Right renal cortex interstitium (tissue), 3 donors: Measurements from ENCODE around the gene SIPA1L3. TPM values are rescaled to one million over a fixed set of nuclear protein-coding genes. Genes with fewer than 3 reads are reported as not detected.
A peak's percentile ranks its signal among the peaks of the same experiment; 100 is the strongest.

ENCODE experiments used
- DNase-seq, 3 donors: peaks; one replicate each; pipeline ENCODE4 v3.0.0-alpha.2; 2013; ENCODE audit warnings: low read depth in 3 of 3, low spot score in 2 of 3
- polyA plus RNA-seq, 3 donors: library from polyadenylated mRNA; unstranded; fragments of 120-200 nt; gene quantifications; one replicate each; pipeline ENCODE4 v1.2.1, GENCODE V29; 2013; ENCODE audit not compliant: insufficient read length in 3 of 3

The SIPA1L3 gene
- polyA plus RNA-seq, 3 donors = 25.4 to 28.2 (median 25.7) TPM

- DNase-seq = no peak
Observed at GRCh38 chr19:38089440-38089839, 182.4 kb downstream of the SIPA1L3 start.

- DNase-seq = no peak
Observed at GRCh38 chr19:38093154-38093553, 186.1 kb downstream of the SIPA1L3 start.

- no peak for DNase-seq
Observed at GRCh38 chr19:38093587-38093986, 186.6 kb downstream of the SIPA1L3 start.

GRCh38 chr19:38095411-38096308, 188.7 kb downstream of the SIPA1L3 start:
- peak; percentile 48 to 67 (median 54) for DNase-seq

GRCh38 chr19:38099966-38100365, 193.0 kb downstream of the SIPA1L3 start:
- no peak for DNase-seq

- DNase-seq = no peak
Observed at GRCh38 chr19:38100589-38100988, 193.6 kb downstream of the SIPA1L3 start.

- DNase-seq = no peak
Observed at GRCh38 chr19:38101723-38102122, 194.7 kb downstream of the SIPA1L3 start.

- no peak for DNase-seq
Observed at GRCh38 chr19:38105574-38105973, 198.6 kb downstream of the SIPA1L3 start.

- no peak for DNase-seq
Observed at GRCh38 chr19:38107129-38107528, 200.1 kb downstream of the SIPA1L3 start.

- DNase-seq = no peak
Observed at GRCh38 chr19:38111898-38112297, 204.9 kb downstream of the SIPA1L3 start.

- DNase-seq = no peak
Observed at GRCh38 chr19:38114651-38115050, 207.6 kb downstream of the SIPA1L3 start.

GRCh38 chr19:38115271-38115802, 208.3 kb downstream of the SIPA1L3 start:
- DNase-seq = no peak

GRCh38 chr19:38118176-38118575, 211.2 kb downstream of the SIPA1L3 start:
- no peak for DNase-seq

- no peak for DNase-seq
Observed at GRCh38 chr19:38120471-38121025, 213.5 kb downstream of the SIPA1L3 start.

- no peak for DNase-seq
Observed at GRCh38 chr19:38122402-38123093, 215.5 kb downstream of the SIPA1L3 start.

- no peak for DNase-seq
Observed at GRCh38 chr19:38125238-38125637, 218.2 kb downstream of the SIPA1L3 start.

- DNase-seq = no peak
Observed at GRCh38 chr19:38130399-38130798, 223.4 kb downstream of the SIPA1L3 start.

- no peak for DNase-seq
Observed at GRCh38 chr19:38132781-38133180, 225.8 kb downstream of the SIPA1L3 start.

- DNase-seq = no peak
Observed at GRCh38 chr19:38133319-38133718, 226.3 kb downstream of the SIPA1L3 start.

- DNase-seq = peak in 2 of 3 donors; percentile 7 to 13
Observed at GRCh38 chr19:38134540-38135149, 227.6 kb downstream of the SIPA1L3 start.
